Stimulated activated CD4-positive, alpha-beta T cell treated with anti-CD3 and anti-CD28 coated beads, Interleukin-1b, Interleukin-23, amount 100 ng/mL, for 24 hours (primary cell): ENCODE data around the gene WIZ.

Experiments used
- DNase-seq, 4 experiments: peaks; one replicate each; pipeline ENCODE4 v3.0.0-alpha.2; 2020; ENCODE audit warnings: low read depth in 4 of 4, low spot score in 1 of 4

The WIZ gene

DNA sequence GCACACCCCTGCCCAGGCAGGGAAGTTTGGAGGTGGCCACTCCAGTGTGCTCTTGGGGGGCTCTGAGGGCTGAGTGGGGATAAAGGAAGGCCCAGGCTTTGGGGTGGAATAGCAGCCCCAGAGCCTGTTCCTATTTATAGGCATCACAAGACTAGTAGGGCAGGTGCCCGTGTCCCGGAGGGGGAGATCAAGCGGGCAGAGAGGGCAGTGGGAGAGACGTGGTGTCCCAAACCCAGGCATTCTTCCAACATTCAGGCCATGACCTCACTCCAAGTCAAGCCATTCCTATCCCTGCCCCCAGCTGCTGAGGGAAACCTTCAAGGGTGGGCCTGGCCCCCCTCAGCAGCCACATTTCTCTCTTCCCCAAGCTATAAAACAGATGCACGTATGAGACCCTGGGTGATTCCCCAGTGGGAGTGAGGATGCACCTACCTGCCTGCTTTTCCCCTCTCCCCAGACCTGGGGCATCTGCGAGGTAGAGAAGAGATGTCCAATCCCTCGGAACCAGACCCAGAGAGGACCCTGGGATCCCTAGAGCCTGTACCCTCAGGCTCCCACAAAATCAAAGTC lies 3.9 kb downstream of the WIZ start:
- no peak for DNase-seq

DNA sequence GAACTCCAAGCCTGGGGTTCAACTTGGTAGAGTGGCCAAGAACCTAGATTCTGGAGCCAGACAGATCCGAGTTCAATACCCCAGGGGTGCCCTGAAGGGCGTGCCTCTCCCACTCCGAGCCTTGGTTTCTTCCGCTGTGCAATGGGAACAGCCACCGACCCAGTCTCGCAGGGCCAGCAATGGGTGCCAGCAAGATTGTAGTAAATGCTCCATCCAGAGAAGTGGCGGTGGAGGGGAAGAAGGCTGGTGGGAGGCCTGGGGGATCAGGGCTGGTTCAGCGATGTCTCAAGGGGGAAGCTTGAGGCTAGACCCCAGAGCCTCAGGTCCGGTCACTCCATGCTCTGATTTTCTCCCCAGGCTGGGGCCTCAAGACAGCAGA lies 4.5 kb downstream of the WIZ start:
- DNase-seq: no peak

DNA sequence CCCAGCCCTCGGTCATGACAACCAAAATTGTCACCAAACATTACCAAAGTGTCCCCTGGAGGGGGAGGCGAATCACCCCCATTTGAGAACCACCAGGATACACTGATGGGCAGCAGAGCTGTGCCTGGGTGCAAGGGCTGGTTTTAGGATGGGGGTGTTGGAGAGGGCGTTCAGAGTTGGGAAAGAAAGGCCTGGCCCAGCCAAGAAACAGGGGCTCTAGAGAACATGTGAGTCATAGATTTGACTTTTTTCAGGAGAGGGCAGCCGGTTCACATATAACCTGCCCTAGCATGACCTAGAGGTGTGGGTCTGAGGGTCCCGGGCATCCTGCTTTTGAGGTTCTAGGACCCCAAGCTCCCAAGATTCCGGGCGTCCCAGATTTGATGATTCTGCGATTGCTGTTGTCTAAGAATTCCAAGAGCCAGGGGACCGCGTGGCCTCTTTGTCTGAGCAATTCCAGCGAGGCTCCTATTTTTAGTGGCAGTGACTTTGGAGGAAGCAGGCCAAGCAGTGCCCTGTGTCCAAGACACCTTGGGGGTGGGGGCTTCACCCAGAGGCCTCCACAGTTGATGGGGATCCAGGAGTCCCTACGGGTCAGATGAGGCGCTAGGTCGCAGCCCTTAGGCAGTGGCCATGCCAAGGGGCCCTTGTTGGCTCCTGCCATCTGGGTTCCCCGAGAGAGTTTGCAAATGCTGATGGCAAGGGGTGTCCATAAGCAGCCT lies 5.1 kb downstream of the WIZ start:
- DNase-seq: no peak

DNA sequence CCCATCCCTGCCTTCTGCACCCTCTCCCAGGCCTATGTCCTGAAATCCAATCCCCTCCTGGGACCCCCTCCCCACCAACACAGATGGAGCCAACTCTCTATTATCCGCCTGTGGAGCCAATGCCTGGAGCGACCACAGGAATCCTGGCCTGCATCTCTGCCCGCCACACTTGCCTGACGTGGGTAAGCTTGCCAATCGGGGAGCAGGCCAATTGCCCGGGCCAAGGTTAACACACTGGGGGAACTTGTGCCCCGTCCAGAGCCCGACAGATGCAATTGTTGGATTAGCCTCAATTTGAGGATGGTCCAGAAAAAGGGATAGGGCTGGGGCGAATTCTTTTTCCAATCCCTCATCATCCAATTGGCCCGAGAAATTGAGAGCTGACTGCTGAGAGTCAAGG lies 5.9 kb downstream of the WIZ start:
- no peak for DNase-seq

DNA sequence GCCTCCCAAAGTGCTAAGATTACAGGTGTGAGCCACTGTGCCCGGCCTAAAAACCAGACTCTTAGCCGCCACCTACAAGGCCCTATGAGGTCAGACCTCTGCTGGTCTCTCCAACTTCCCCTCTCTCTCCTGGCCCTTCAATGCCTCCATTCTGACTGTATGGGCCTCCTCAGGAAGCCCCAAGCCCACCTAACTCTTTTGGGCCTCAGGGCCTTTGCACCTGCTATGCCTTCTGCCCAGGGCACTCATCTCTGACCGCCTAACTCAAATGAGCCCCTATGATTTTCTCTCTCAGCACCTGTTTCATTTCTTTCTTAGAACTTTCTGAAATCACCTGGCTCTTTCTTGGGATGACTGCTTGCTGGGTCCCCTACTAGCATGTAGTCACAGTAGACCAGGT lies 6.4 kb downstream of the WIZ start:
- no peak for DNase-seq

DNA sequence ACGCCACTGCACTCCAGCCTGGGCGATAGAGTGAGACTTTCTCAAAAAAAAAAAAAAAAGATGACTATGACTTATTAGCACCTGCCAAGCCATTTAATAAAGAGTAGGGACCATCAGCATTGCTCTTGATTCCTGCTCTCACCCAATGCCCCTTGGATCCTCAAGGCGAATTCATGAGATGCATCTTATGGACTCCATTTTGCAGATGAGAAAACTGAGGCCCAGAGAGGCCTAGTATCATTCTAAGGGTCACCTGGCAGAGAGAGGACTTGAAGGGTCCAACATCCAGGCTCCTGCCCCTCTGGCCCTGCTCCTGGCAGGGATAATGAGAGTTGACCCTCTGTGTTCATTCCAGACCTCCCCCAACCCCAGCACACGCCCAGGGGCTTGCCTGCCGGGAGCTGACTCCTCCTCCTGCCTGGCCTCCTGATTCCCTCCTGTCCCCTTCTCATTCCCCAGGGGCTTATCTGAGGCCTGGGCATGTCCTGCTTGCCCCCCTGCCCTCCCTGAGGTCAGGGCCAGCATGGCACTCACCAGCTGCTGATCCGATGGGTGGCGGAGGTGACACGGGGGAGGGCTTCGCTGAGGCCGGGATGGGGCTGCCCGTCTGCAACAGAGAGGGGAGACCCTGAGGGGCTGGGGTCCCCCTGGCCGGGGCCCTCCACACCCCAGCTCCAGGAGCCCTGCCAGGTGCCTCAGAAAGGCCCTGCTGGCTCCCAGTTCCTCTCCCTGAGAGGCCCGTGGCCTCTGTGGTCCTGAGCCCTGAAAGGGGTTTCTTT lies 7.4 kb downstream of the WIZ start:
- no peak for DNase-seq

DNA sequence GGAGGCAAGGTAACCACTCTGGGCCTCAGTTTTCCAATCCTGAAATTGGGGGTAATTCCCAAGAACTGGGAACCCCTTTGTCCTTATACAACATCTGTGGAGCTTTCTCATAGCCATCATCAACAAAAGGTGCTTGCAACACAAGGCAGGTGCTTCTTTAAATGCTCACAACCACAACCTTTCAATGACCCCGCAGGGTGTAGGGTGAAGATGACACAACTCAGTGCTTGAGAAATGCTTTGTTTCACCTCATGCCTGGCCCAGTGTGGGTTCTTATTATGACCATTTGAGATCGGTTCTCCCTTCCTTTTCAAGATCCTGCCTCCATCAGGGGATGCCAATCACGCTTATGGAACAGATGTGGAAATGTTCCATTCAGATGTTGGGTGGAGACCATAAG lies 8.4 kb downstream of the WIZ start:
- no peak for DNase-seq

DNA sequence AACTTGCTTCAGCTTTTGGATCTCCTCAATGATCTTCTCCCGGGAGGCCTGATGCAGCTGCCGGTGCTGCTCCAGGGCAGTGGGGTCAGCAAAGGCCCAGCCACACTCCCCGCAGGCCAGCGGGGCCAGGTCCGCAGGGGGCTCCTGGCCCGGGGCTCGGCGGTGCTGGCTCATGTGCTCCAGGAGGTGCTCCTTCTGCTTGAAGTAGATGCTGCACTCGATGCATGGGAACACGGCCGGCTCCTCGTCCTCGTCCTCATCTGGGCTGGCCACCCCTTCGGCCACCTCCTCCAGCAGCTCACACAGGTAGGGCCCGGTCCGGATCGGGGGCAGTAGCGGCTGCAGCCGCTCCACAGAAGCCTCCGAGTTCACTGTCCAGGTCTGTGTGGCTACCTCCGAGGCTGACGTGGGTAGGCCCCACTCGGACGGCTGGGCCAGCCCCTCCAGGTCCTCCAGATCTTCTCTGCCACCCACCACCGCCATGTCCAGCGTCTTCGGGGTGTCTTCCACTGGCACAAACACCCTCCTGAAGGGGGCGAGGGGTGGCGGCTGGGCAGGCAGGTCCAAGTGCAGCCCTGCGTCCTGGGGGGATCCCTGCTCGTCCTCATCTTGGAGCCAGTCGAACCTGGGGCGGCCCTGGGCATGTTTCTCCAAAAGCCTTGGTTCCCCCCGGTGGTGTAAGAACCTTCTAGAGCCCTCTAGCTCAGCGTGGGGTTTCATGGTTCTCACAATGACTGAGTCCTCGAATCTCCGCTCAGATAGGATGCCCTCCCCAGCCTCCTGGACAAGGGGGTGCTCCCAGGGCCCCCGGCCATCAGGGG lies 9.7 kb downstream of the WIZ start:
- DNase-seq: no peak

DNA sequence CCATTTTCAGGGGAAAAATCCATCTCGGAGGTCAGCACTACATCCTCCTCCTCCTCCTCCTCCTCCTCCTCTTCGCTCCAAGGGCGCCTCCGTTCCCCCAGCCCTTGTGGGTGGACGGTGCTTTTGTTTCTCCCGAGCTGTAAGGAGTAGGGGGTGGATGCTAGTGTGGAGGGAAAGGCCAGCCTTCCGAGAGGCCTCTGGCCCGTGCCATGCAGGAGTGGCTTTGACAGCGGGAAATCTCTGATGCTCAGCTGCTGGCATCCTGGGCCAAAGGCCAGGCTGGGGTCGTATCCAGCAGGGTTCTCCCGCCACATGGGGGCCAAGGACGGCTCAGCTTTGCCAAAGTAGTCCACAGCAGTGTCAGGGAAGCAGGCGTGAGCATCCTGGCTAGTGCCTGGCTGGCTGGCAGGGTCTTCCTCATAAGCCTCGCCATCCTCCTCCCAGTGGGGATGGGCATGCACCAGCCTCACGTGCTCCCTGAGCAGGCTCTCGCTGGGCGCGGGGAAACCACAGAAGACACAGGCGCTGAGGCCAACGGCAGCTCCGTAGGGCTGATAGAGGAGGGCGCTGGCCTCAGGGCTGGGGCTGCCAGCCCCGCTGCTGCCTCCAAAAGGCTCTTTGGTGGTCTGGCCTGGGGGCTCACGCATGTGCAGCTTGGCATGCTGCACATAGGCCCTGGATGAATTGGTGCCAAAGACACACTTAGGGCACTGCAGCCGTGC lies 10.5 kb downstream of the WIZ start:
- DNase-seq: no peak

DNA sequence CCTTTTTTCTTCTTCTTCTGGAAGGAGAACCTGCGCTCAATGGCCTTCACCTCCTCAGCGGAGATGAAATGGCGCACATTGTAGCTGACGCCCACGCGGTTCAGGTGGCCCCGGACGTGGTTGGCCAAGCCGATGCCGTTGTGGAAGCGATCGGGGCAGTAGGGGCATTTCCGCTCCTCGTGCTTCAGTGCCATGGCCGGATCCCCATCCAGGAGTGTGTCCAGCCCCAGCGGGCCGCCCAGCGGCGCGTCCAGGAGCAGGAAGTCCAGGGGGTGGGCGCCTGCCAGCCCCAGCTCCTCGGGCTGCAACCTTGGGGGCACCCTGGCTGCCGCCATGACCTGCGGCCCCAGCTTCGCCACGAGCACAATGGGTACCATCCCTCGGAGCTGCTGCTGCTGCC lies 11.2 kb downstream of the WIZ start:
- DNase-seq: no peak

DNA sequence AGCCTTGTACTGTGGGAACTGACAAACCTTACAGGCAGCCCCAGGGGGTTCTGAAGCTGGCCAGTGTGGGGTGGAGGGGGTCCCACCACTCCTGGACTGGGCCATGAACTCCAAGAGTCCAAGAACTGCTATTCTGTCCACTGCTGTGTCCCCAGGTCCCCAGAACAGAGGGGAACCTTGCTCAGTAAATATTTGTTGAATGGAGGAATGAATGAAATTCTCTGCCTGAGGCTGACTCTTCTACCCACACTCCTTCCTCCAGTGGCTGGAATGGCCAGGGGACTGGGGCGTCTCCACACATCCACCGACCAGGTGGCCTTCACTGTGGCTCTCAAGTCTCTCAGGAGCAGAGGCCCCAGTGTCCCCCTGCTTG lies 11.6 kb downstream of the WIZ start:
- no peak for DNase-seq

DNA sequence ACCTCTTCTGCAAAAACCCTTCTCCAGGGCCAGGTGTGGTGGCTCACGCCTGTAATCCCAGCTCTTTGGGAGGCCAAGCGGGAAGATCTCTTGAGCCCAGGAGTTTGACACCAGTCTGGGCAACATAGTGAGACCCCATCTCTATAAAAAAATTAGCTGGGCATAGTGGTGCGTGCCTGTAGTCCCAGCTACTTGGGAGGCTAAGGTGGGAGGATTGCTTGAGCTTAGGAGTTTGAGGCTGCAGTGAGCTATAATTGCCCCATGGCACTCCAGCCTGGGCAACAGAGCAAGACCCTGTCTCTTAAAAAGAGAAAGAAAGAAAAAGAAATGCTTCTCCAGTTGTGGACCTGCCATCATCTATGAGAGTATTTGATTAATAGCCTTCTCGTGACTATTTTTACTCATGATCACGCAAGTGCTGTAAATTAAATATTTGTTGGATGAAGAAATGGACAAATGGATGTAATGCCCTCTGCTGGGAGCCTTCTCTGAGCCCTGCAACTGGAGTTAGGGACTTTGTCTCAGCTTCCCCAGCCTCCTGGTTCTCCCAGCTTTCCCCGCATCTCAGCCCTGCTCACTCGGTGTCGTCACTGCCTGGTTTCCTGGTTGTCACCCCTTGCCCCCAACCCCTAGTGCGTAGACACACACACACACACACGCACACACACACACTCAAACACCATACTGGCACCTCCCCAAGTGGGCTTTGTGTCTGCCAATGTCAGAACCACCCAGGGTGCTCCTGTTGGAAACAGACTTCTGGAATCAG lies 12.2 kb downstream of the WIZ start:
- DNase-seq: no peak

DNA sequence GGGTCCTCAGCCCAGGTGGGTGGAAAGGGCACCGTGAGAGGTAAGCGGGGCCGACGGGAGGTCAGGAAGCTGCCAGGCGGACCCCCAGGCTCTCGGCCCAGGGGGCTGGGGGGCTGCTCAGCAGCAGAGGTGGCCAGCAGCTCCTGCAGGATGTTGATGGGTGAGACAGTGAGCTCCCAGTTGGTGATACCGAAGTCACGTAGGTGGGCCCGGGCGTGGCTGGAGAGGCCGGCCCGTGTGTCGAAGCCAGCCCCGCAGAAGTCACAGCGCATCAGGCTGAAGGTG lies 13.0 kb downstream of the WIZ start:
- DNase-seq: no peak

DNA sequence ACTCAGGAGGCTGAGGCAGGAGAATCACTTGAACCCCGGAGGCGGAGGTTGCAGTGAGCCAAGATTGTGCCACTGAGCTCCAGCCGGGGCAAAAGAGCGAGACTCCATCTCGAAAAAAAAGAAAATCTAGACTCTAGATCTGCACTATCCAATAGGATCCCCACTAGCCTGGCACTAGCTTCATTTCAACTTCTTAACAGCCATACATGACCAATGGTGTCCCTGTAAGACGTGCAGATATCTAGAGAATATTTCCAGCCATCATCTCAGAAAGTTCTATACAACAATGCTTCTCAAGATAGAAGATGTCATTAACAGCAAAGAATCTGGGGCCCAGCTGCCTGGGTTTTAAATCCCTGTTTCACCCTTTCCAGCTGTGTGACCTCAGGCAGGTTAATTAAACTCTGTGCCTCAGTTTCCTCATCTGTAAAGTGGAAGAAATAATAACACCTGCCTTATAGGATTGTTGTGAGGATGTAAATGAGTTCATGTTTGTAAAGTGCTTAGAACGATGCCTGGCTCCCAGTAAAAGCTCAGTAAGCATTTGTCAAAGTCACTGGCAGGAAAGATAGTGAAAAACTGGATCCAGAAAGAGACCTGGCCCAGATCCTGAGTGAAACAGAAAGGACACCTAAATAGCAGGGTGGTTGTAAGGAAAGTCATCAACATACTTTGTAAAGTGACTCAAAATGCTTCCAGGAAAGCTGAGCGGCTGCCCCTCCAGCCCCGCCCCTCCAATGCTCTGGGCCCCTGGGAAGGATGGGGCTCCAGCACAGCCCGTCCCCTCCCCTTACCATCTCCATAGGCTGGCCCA lies 13.5 kb downstream of the WIZ start:
- no peak for DNase-seq

DNA sequence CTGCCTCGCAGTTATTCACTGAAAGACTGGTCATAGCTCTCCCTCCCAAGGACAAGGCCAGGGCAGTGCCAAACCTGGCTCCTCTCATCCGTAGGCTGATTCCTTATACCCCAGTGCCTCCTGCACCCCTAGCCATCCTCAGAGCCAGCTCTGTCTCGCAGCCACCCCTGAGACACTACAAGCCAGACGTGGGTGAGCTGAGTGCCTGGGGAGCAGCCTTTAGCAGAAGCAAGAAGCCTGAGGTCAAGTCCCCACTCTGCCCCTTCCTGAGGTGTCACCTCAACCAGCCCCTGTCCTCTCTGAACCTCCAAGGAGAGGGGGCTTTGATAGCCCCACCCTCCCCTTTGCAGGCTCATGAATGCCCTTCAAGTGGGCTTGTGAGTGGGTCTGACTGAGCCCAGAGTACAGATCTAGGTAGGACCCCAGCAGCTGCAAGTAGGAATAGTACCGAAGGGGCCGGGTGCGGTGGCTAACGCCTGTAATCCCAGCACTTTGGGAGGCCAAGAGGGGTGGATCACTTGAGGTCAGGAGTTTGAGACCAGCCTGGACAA lies 16.2 kb downstream of the WIZ start:
- DNase-seq: no peak

DNA sequence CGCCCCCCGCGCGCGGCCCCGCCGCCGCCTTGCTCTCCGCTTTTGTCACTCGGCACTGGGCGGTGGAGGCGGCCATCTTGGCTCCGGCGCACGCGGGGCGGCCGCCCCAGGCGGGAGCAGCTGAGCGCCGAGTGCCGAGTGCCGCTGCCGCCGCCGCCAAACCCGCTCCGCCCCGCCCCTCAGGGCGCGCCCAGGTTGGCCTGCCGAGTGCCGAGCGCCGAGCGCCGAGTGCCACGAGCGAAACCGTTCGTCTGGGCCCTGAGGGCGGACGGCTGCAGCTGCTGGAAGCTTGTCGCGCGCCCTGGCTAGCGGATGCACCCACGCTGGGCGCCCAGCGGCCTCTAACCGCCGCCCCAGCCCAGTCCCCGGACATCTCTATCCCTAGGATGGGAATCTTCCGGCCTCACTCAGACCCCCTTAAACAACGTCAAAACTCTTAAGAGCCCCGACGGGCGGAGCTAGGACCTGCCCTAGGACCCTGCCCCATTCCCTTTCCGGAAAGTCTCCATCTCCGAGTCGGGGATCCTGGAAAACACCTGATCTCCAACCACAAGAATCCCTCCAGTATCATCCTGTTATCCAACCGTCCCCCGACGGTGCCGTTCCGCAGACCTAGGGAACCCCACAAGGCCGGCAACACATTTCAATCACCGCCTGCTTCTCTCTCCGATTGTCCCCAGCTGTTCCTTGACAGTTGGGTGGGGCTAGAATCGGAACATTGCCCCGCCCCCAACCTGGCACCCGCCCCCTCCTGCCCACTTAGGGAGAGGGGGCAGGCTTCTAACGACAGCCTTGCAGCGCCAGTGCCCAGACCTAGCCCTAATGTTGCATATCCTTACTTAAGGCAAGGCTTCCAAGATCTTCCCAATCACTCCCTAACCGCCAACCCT lies 16.9 kb downstream of the WIZ start:
- peak; percentile 72 to 91 (median 84) for DNase-seq

DNA sequence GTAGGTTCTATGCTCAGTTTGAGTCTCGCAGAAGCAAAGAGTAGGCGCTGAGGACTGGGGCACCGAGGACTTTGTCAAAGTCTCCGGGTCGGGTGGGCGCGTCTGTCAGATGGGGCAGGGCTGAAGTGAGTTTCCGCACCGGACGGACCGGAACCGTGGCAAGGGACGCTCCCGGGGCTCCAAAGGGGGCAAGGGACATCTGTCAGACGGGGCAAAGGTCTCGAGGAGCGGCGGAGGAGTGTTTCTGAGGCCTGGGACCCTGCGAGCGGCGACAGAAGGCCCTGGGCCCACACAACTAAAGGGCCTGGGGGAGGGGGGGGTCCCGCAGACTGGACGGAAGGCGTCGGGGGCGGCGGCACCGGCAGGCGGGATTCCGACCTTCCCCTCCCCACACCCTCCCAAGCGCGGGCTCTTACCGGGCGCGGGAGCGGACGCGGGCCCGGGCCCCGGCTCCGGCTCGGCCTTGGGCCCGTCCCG lies 17.7 kb downstream of the WIZ start:
- DNase-seq: no peak

DNA sequence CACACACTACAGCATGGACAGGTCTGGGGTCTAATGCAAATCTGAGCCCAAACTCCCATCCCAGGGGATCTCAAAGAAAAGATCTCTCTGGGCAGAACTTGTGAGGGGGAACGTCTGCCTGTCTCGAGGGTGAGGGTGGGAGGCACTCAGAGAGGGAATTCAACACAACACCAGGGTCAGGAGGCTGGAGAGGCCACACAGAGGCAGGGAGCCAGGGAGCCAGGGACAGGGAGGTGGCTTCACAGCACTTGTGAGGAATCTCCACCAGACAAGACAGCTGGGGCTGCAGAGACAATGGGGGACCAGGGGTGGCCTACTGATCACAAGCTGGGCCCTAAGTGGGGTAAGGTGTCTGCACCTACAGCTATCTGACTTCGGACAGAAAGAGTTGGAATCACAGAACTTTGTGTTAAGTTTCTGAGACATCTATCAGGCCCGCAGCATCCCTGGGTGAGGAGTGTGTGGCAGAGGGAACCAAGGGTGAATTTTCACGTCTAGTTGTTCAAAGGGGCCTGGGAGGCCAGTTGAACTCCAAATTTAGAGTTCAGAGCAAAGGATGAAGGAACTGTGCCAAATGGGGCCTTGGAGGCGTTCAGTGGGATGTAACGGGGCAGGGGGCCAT lies 18.2 kb downstream of the WIZ start:
- DNase-seq: no peak
